ENCODE results near the gene COX6A1. TPM values are rescaled to one million over a fixed set of nuclear protein-coding genes. Genes with fewer than 3 reads are reported as not detected.
A peak's percentile ranks its signal among the peaks of the same experiment; 100 is the strongest.

COX6A1 gene
- polyA plus RNA-seq, 1 donor (not counting 4 experiments of a cell fraction or from before 2014, with no cell fraction given), result 663 TPM

DNA sequence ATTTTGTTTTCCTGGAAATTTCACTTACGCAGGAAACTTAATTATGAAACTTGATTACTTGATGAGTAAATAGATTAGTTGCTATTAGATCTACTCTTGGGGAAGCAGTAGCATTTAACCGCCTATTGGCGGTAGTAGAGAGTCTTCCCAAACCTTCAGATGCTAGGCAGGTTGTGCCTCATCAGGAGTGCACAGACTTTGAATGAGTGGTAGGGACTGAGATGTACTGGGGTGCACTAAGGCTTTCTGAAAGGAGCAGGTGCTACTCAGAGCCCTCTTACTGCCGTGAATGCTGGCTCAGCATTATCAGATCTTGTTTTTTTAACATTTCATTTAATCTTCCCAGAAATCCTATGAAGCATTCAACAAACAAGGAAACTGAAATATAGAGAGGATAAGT lies 16.1 kb downstream of the COX6A1 start:
- no peak overlapping the region for H3K27ac ChIP-seq (ENCODE audit: control insufficient read depth, insufficient read depth, low read length)
- H3K4me3 ChIP-seq (ENCODE audit: control insufficient read depth in 2 of 3, extremely low read depth in 1 of 3, insufficient read depth in 2 of 3, low read depth in 1 of 3, low read length in 3 of 3), result no peak overlapping the region
- dilution Hi-C loops (cut with MboI; ENCODE audit: extremely low pct_ligation_motif_present, low sequenced_read_pairs), result no loop called here
- H3K9me3 ChIP-seq (ENCODE audit: control insufficient read depth, low read depth, low read length), result no peaks in the 10 kb centered on the region
- no peaks in the 10 kb centered on the region for H3K4me1 ChIP-seq (ENCODE audit: control insufficient read depth, extremely low read depth, insufficient read depth, low read length)
- H3K4me2 ChIP-seq (ENCODE audit: control insufficient read depth, extremely low read depth, insufficient read depth, low read depth, low read length), result no peak overlapping the region
- DNase-seq (ENCODE audit: low read depth, low spot score), result peak; percentile 23
- H3K79me2 ChIP-seq (ENCODE audit: control insufficient read depth, insufficient read depth, low read length), result peaks cover 20% of the 10 kb centered on the region
- H3K36me3 ChIP-seq (ENCODE audit: control insufficient read depth in 2 of 2, extremely low read depth in 1 of 2, insufficient read depth in 2 of 2, low read length in 2 of 2), result peaks cover 19 to 26% of the 10 kb centered on the region in 2 experiments
- no peaks in the 10 kb centered on the region for H3K9me1 ChIP-seq (ENCODE audit: control insufficient read depth, extremely low read depth, insufficient read depth, low read length)
- FAIRE-seq, result peak; percentile 5
- no peak overlapping the region for H2AFZ ChIP-seq (ENCODE audit: control insufficient read depth, low read length)
- TF ChIP-seq, protein P1, sequence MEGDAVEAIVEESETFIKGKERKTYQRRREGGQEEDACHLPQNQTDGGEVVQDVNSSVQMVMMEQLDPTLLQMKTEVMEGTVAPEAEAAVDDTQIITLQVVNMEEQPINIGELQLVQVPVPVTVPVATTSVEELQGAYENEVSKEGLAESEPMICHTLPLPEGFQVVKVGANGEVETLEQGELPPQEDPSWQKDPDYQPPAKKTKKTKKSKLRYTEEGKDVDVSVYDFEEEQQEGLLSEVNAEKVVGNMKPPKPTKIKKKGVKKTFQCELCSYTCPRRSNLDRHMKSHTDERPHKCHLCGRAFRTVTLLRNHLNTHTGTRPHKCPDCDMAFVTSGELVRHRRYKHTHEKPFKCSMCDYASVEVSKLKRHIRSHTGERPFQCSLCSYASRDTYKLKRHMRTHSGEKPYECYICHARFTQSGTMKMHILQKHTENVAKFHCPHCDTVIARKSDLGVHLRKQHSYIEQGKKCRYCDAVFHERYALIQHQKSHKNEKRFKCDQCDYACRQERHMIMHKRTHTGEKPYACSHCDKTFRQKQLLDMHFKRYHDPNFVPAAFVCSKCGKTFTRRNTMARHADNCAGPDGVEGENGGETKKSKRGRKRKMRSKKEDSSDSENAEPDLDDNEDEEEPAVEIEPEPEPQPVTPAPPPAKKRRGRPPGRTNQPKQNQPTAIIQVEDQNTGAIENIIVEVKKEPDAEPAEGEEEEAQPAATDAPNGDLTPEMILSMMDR (optimal IDR thresholded peaks at IDR 0.05 in 1 of 3, IDR thresholded peaks at IDR 0.05 in 1 of 3, conservative IDR thresholded peaks at IDR 0.05 in 1 of 3; ENCODE audit: extremely low read depth in 1 of 3, insufficient read depth in 2 of 3, low read length in 3 of 3), result peak; percentile 50 to 79 (median 66)
- no peak for TF ChIP-seq EZH2 (IDR thresholded peaks at IDR 0.05; ENCODE audit: low read length)
- peaks cover 9% of the 10 kb centered on the region for H4K20me1 ChIP-seq (ENCODE audit: control insufficient read depth, extremely low read depth, insufficient read depth, low read length)
- no peaks in the 10 kb centered on the region for H3K27me3 ChIP-seq (ENCODE audit: control insufficient read depth, extremely low read depth, insufficient read depth, low read length)
- no peak overlapping the region for H3K9ac ChIP-seq (ENCODE audit: control insufficient read depth, extremely low read depth, insufficient read depth, low read length)

GRCh38 chr12:120455302-120455701 lies 17.4 kb downstream of the COX6A1 start:
- DNase-seq (ENCODE audit: low read depth, low spot score) (no peak), FAIRE-seq (no peak)
- TF ChIP-seq, protein P1 (optimal IDR thresholded peaks at IDR 0.05 in 1 of 3, IDR thresholded peaks at IDR 0.05 in 1 of 3, conservative IDR thresholded peaks at IDR 0.05 in 1 of 3; ENCODE audit: extremely low read depth in 1 of 3, insufficient read depth in 2 of 3, low read length in 3 of 3), result no peak
- TF ChIP-seq EZH2 (IDR thresholded peaks at IDR 0.05; ENCODE audit: low read length), result no peak
- Histone ChIP-seq H3K27me3 (ENCODE audit: control insufficient read depth, extremely low read depth, insufficient read depth, low read length) (no peaks in the 10 kb centered on the region), H3K4me1 (ENCODE audit: control insufficient read depth, extremely low read depth, insufficient read depth, low read length) (no peaks in the 10 kb centered on the region), H3K4me2 (ENCODE audit: control insufficient read depth, extremely low read depth, insufficient read depth, low read depth, low read length) (no peak overlapping the region), H3K27ac (ENCODE audit: control insufficient read depth, insufficient read depth, low read length) (no peak overlapping the region), H4K20me1 (ENCODE audit: control insufficient read depth, extremely low read depth, insufficient read depth, low read length) (peaks cover 9% of the 10 kb centered on the region), H3K9ac (ENCODE audit: control insufficient read depth, extremely low read depth, insufficient read depth, low read length) (no peak overlapping the region), H3K79me2 (ENCODE audit: control insufficient read depth, insufficient read depth, low read length) (peaks cover 10% of the 10 kb centered on the region), H3K9me3 (ENCODE audit: control insufficient read depth, low read depth, low read length) (no peaks in the 10 kb centered on the region), H3K36me3 (ENCODE audit: control insufficient read depth in 2 of 2, extremely low read depth in 1 of 2, insufficient read depth in 2 of 2, low read length in 2 of 2) (peaks cover 27 to 28% of the 10 kb centered on the region in 2 experiments), H2AFZ (ENCODE audit: control insufficient read depth, low read length) (no peak overlapping the region), H3K4me3 (ENCODE audit: control insufficient read depth in 2 of 3, extremely low read depth in 1 of 3, insufficient read depth in 2 of 3, low read depth in 1 of 3, low read length in 3 of 3) (no peak overlapping the region), H3K9me1 (ENCODE audit: control insufficient read depth, extremely low read depth, insufficient read depth, low read length) (no peaks in the 10 kb centered on the region)
- dilution Hi-C loops (cut with MboI; ENCODE audit: extremely low pct_ligation_motif_present, low sequenced_read_pairs), result no loop called here

Data from keratinocyte (primary cell).